H9 (cell line): ENCODE data around the gene TMEM200A. TPM values are rescaled to one million over a fixed set of nuclear protein-coding genes. Genes with fewer than 3 reads are reported as not detected.

Source experiments
- DNase-seq: peaks from one replicate; pipeline ENCODE4 v3.0.0-alpha.2; 2017
- H2AFZ ChIP-seq: one replicate; pipeline ENCODE4 v1.6.1; 2013; ENCODE audit warnings: mild to moderate bottlenecking, low read length, control low read depth, moderate library complexity
- H2AK5ac ChIP-seq: 2 replicates; pipeline ENCODE4 v1.6.1; 2013; ENCODE audit warnings: low read length, control low read depth, mixed read lengths; ENCODE audit not compliant: insufficient read length
- H2BK120ac ChIP-seq: one replicate; pipeline ENCODE4 v1.6.1; 2013; ENCODE audit warnings: low read depth, mild to moderate bottlenecking, low read length, control low read depth, inconsistent platforms; ENCODE audit not compliant: poor library complexity, severe bottlenecking
- H2BK12ac ChIP-seq: 2 replicates; pipeline ENCODE4 v1.6.1; 2013; ENCODE audit warnings: low read length, control low read depth, mixed read lengths, low read depth; ENCODE audit not compliant: insufficient read length
- H2BK15ac ChIP-seq: 2 replicates; pipeline ENCODE4 v1.6.1; 2013; ENCODE audit warnings: low read depth, low read length, control low read depth
- H2BK20ac ChIP-seq: one replicate; pipeline ENCODE4 v1.6.1; 2013; ENCODE audit warnings: low read depth, mild to moderate bottlenecking, low read length, control low read depth, inconsistent platforms; ENCODE audit not compliant: poor library complexity, severe bottlenecking
- H2BK5ac ChIP-seq: 2 replicates; pipeline ENCODE4 v1.6.1; 2013; ENCODE audit warnings: low read length, control low read depth, mixed read lengths; ENCODE audit not compliant: insufficient read length
- H3K14ac ChIP-seq: 2 replicates; pipeline ENCODE4 v1.6.1; 2013; ENCODE audit warnings: low read length, control low read depth; ENCODE audit not compliant: insufficient read depth
- H3K18ac ChIP-seq: 2 replicates; pipeline ENCODE4 v1.6.1; 2013; ENCODE audit warnings: low read depth, mild to moderate bottlenecking, mixed read lengths, low read length, control low read depth; ENCODE audit not compliant: insufficient read length
- H3K23ac ChIP-seq: 2 replicates; pipeline ENCODE4 v1.6.1; 2013; ENCODE audit warnings: low read length, control low read depth, mixed read lengths, low read depth; ENCODE audit not compliant: insufficient read length
- H3K23me2 ChIP-seq: 2 replicates; pipeline ENCODE4 v1.6.1; 2013; ENCODE audit warnings: low read depth, mild to moderate bottlenecking, mixed read lengths, low read length, control low read depth; ENCODE audit not compliant: insufficient read length, poor library complexity, severe bottlenecking
- H3K27ac ChIP-seq: 2 replicates; pipeline ENCODE4 v1.5.1; 2013; ENCODE audit warnings: low read length, control low read depth, mixed read lengths, low read depth; ENCODE audit not compliant: insufficient read length
- H3K27me3 ChIP-seq: 2 replicates; pipeline ENCODE4 v1.6.1; 2013; ENCODE audit warnings: low read length, control low read depth, inconsistent platforms; ENCODE audit not compliant: insufficient read depth
- H3K4ac ChIP-seq: 2 replicates; pipeline ENCODE4 v1.6.1; 2013; ENCODE audit warnings: low read depth, mild to moderate bottlenecking, control low read depth, inconsistent platforms, low read length, moderate library complexity
- H3K4me1 ChIP-seq: 2 replicates; pipeline ENCODE4 v1.6.1; 2013; ENCODE audit warnings: low read length, control low read depth, inconsistent platforms; ENCODE audit not compliant: insufficient read depth
- H3K4me2 ChIP-seq: 2 replicates; pipeline ENCODE4 v1.6.1; 2013; ENCODE audit warnings: low read length, control low read depth, mixed read lengths; ENCODE audit not compliant: insufficient read length, insufficient read depth
- H3K56ac ChIP-seq: 2 replicates; pipeline ENCODE4 v1.6.1; 2013; ENCODE audit warnings: low read depth, mild to moderate bottlenecking, mixed read lengths, low read length, control low read depth; ENCODE audit not compliant: insufficient read length
- H3K79me1 ChIP-seq: 2 replicates; pipeline ENCODE4 v1.6.1; 2013; ENCODE audit warnings: low read depth, mild to moderate bottlenecking, moderate library complexity, low read length, control low read depth, inconsistent platforms; ENCODE audit not compliant: insufficient read depth, poor library complexity, severe bottlenecking
- H3K79me2 ChIP-seq: 2 replicates; pipeline ENCODE4 v1.6.1; 2013; ENCODE audit warnings: low read length, control low read depth, inconsistent platforms; ENCODE audit not compliant: insufficient read depth
- H3K9ac ChIP-seq: 2 replicates; pipeline ENCODE4 v1.6.1; 2013; ENCODE audit warnings: low read length, control low read depth, mixed read lengths; ENCODE audit not compliant: insufficient read length; ENCODE audit errors: extremely low read depth
- H3K9me3 ChIP-seq: one replicate; pipeline ENCODE4 v1.6.1; 2013; ENCODE audit warnings: low read depth, low read length, inconsistent platforms; ENCODE audit not compliant: control insufficient read depth
- H3T11ph ChIP-seq: one replicate; pipeline ENCODE4 v1.6.1; 2013; ENCODE audit warnings: mild to moderate bottlenecking, low read length, control low read depth, inconsistent platforms
- H4K20me1 ChIP-seq: one replicate; pipeline ENCODE4 v1.6.1; 2013; ENCODE audit not compliant: control insufficient read depth, insufficient read length, insufficient read depth
- H4K5ac ChIP-seq: 2 replicates; pipeline ENCODE4 v1.6.1; 2013; ENCODE audit warnings: low read depth, mild to moderate bottlenecking, mixed read lengths, low read length, control low read depth; ENCODE audit not compliant: insufficient read length
- H4K8ac ChIP-seq: replicated peaks from 2 replicates; pipeline ENCODE4 v1.6.1; 2013; ENCODE audit warnings: low read length, control low read depth, mixed read lengths, low read depth; ENCODE audit not compliant: insufficient read length
- H4K91ac ChIP-seq: 2 replicates; pipeline ENCODE4 v1.6.1; 2013; ENCODE audit warnings: low read depth, mild to moderate bottlenecking, moderate library complexity, mixed read lengths, low read length, control low read depth; ENCODE audit not compliant: insufficient read length
- H3K27ac Mint-ChIP-seq, 3 experiments: 2 replicates in 2 of 3; 3 replicates in 1 of 3; pipeline ENCODE4 v1.8.0; 2020 to 2021; ENCODE audit warnings: mixed read lengths in 3 of 3, mild to moderate bottlenecking in 1 of 3, moderate library complexity in 1 of 3
- H3K27me3 Mint-ChIP-seq: 2 replicates; pipeline ENCODE4 v1.8.0; 2021; ENCODE audit warnings: low read depth, mild to moderate bottlenecking, moderate library complexity, mixed read lengths
- H3K36me3 Mint-ChIP-seq, 3 experiments: 2 replicates in 2 of 3; 3 replicates in 1 of 3; pipeline ENCODE4 v1.8.0; 2020 to 2021; ENCODE audit warnings: low read depth in 3 of 3, mixed read lengths in 3 of 3; ENCODE audit not compliant: insufficient read depth in 1 of 3
- H3K4me1 Mint-ChIP-seq, 2 experiments: 2 replicates each; pipeline ENCODE4 v1.8.0; 2020; ENCODE audit warnings: mixed read lengths in 2 of 2
- H3K4me3 Mint-ChIP-seq, 2 experiments: 2 replicates in 1 of 2; 3 replicates in 1 of 2; pipeline ENCODE4 v1.8.0; 2020 to 2021; ENCODE audit warnings: mild to moderate bottlenecking in 2 of 2, mixed read lengths in 2 of 2, moderate library complexity in 1 of 2
- H3K9me3 Mint-ChIP-seq, 2 experiments: 2 replicates in 1 of 2; 3 replicates in 1 of 2; pipeline ENCODE4 v1.8.0; 2020; ENCODE audit warnings: mild to moderate bottlenecking in 2 of 2, mixed read lengths in 2 of 2, moderate library complexity in 1 of 2
- CTCF ChIP-seq: fragments of 200-600 bp; sonication (generic); conservative IDR thresholded peaks from 3 replicates; pipeline ENCODE4 v1.8.0; 2021; ENCODE audit warnings: antibody characterized with exemption, mild to moderate bottlenecking
- whole genome bisulfite sequencing: extraction: QIAGEN DNeasy Blood & Tissue Kit; methylation state at CpG from one replicate; pipeline ENCODE4 v1.1.7; 2013; ENCODE audit warnings: missing lambda C conversion rate, low lambda C conversion rate, mixed read lengths; ENCODE audit not compliant: insufficient read length; ENCODE audit errors: extremely low coverage; 5-methylcytosine and 5-hydroxymethylcytosine counted together
- total RNA-seq: library from RNA; stranded (reverse); gene quantifications from 2 replicates; pipeline ENCODE4 v1.2.1, GENCODE V29; 2021

TMEM200A gene
- total RNA-seq, 1 experiment from 2014 or later, result 6.1 TPM

- Histone ChIP-seq H4K91ac (no peak overlapping the region), H2AK5ac (no peak overlapping the region), H4K20me1 (no peaks in the 10 kb centered on the region), H3K18ac (no peak overlapping the region), H2AFZ (no peak overlapping the region), H3K27ac (no peak overlapping the region), H3T11ph (no peak overlapping the region), H3K4me2 (no peak overlapping the region), H2BK15ac (no peak overlapping the region), H4K5ac (no peak overlapping the region), H3K56ac (no peak overlapping the region), H2BK5ac (no peak overlapping the region), H2BK120ac (no peak overlapping the region), H3K79me2 (peaks cover 2% of the 10 kb centered on the region; the same call in 1 of the 2 replicates), H3K4me1 (no peaks in the 10 kb centered on the region; the same call in 1 of the 2 replicates), H4K8ac (no peak overlapping the region), H3K23me2 (no peaks in the 10 kb centered on the region), H3K4ac (no peak overlapping the region), H2BK20ac (no peak overlapping the region), H3K23ac (no peak overlapping the region), H3K14ac (no peak overlapping the region), H3K9me3 (no peaks in the 10 kb centered on the region), H3K9ac (no peak overlapping the region), H3K27me3 (no peaks in the 10 kb centered on the region), H2BK12ac (no peak overlapping the region), H3K79me1 (no peaks in the 10 kb centered on the region)
- Mint-ChIP-seq H3K4me1 (peaks cover 28 to 30% of the 10 kb centered on the region in 2 experiments), H3K27ac (no peak overlapping the region), H3K27me3 (no peaks in the 10 kb centered on the region), H3K4me3 (no peak overlapping the region), H3K9me3 (no peaks in the 10 kb centered on the region), H3K36me3 (no peaks in the 10 kb centered on the region; a peak in 1 of 7 replicates)
- DNase-seq, result no peak
- no CpG with 5 or more reads among the region's 4 CpGs for WGBS
- no peak for TF ChIP-seq CTCF
Measured at GRCh38 chr6:130435181-130435580, 69.4 kb downstream of the TMEM200A start.
